Kidney (tissue), 14 donors: ENCODE results near the gene ZNF511. TPM values are rescaled to one million over a fixed set of nuclear protein-coding genes. Genes with fewer than 3 reads are reported as not detected.

ENCODE experiments used
- DNase-seq, 5 donors: peaks; one replicate each; pipeline ENCODE4 v3.0.0-alpha.2; 2013 to 2020
- FAIRE-seq: peaks from 2 replicates; lab custom pipeline; 2012; peaks lifted over from hg19 to GRCh38; lab: Jason Lieb, UNC
- H3K27ac ChIP-seq, 2 donors: one replicate each; pipeline ENCODE4 v1.7.0; 2013; ENCODE audit warnings: low read depth in 2 of 2, low read length in 2 of 2, inconsistent platforms in 1 of 2
- H3K27me3 ChIP-seq: one replicate; pipeline ENCODE4 v1.7.1; 2013; ENCODE audit warnings: low read length, inconsistent platforms; ENCODE audit not compliant: control insufficient read depth, insufficient read depth
- H3K36me3 ChIP-seq, 3 donors: one replicate each; pipeline versions ENCODE4 v1.7.0 to v1.7.1; 2013; ENCODE audit warnings: low read length in 3 of 3, control low read depth in 1 of 3, inconsistent platforms in 1 of 3; ENCODE audit not compliant: insufficient read depth in 3 of 3, control insufficient read depth in 2 of 3
- H3K4me1 ChIP-seq, 3 donors: one replicate each; pipeline versions ENCODE4 v1.7.0 to v1.7.1; 2013; ENCODE audit warnings: low read length in 3 of 3, inconsistent platforms in 1 of 3, low read depth in 1 of 3; ENCODE audit not compliant: control insufficient read depth in 2 of 3, insufficient read depth in 2 of 3
- H3K4me3 ChIP-seq, 3 donors: one replicate each; pipeline versions ENCODE4 v1.7.0 to v1.8.1; 2013; ENCODE audit warnings: low read length in 3 of 3, control low read depth in 1 of 3, inconsistent platforms in 1 of 3
- H3K9ac ChIP-seq, 3 donors: one replicate each; pipeline versions ENCODE4 v1.7.0 to v1.7.1; 2013; ENCODE audit warnings: low read length in 3 of 3, control low read depth in 1 of 3, inconsistent platforms in 1 of 3
- H3K9me3 ChIP-seq, 3 donors: one replicate each; pipeline versions ENCODE4 v1.7.0 to v1.7.1; 2013; ENCODE audit warnings: low read length in 3 of 3, control low read depth in 1 of 3, inconsistent platforms in 1 of 3; ENCODE audit not compliant: control insufficient read depth in 2 of 3, insufficient read depth in 1 of 3
- intact Hi-C: fragments of 100-400 bp; cut with DNase I; formaldehyde crosslinking; loops from one replicate; pipeline ENCODE4 v1.11.1; 2022
- polyA plus RNA-seq: library from polyadenylated mRNA; stranded (reverse); fragments of 350-450 nt; fragmentation: Illumina TruSeq; extraction: RNeasy Lipid Tissue Mini Kit (QIAGEN cat#74804); gene quantifications from one replicate; pipeline ENCODE4 v1.2.3, GENCODE V29; 2014; ENCODE audit warnings: low read depth, low replicate concordance; ENCODE audit not compliant: insufficient read depth
- total RNA-seq: library from RNA; stranded (reverse); fragmentation: NEBNext Ultra II Directional; extraction: Animal tissue kit (Norgen Biotek cat#: 25700); gene quantifications from one replicate; pipeline ENCODE4 v1.2.1, GENCODE V29; 2021
- TF ChIP-seq, protein P1 (sequence below): IDR thresholded peaks from 3 replicates; pipeline ENCODE4 v1.5.1; 2012; ENCODE audit warnings: mild to moderate bottlenecking, moderate library complexity, borderline replicate concordance; ENCODE audit not compliant: insufficient read depth; ENCODE audit errors: extremely low read depth
- donor health status: control.
- donor health status: control.
- donor health status: control.
- donor health status: control.
- donor health status: control.
- donor health status: DM: yes; HTN: yes; CAD: no.
- donor health status: Normal renal cell carcinoma (clear cell type).

The ZNF511 gene
- total and polyA plus RNA-seq, 2 donors from 2014 or later, result 35.6 to 50.7 TPM

DNA sequence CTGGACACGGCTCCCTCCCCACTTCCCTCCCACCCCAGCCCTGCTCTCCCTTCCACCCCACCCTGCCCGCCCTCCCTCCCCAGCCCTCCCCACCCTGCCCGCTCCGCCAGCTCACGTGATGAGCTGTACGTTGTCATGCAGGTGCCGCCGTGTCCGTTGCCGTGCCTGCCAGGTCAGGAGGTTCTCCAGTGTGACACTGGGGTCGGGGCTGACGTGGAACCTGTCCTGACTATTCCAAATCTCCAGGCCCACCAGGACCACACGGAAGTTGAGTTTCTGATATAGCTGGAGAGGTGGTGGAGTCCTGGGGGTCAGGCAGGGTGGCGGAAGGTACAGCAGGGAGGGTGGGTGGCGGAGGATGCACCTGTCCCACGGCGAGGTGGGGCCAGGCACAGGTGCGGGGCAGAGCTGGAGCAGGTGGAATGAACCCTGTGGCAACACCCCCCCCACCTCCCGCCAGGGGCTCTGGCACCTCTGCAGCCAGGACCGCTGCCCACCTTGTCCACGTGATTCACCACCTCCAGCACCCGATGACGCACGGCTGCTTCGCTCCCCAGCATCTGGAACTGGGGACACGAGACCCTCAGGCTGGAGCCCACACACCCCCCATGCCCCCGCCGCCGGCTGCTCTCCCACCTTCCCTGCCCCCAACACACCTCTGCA lies 36.3 kb upstream of the ZNF511 start:
- intact Hi-C loops, result no loop called here
- H3K36me3 ChIP-seq, result no peaks in the 10 kb centered on the region
- no peak overlapping the region for H3K4me3 ChIP-seq
- H3K27me3 ChIP-seq, result no peaks in the 10 kb centered on the region
- H3K9me3 ChIP-seq, result no peaks in the 10 kb centered on the region
- no peaks in the 10 kb centered on the region for H3K4me1 ChIP-seq
- peak in 1 of 5 donors; percentile 70 for DNase-seq
- TF ChIP-seq, protein P1, sequence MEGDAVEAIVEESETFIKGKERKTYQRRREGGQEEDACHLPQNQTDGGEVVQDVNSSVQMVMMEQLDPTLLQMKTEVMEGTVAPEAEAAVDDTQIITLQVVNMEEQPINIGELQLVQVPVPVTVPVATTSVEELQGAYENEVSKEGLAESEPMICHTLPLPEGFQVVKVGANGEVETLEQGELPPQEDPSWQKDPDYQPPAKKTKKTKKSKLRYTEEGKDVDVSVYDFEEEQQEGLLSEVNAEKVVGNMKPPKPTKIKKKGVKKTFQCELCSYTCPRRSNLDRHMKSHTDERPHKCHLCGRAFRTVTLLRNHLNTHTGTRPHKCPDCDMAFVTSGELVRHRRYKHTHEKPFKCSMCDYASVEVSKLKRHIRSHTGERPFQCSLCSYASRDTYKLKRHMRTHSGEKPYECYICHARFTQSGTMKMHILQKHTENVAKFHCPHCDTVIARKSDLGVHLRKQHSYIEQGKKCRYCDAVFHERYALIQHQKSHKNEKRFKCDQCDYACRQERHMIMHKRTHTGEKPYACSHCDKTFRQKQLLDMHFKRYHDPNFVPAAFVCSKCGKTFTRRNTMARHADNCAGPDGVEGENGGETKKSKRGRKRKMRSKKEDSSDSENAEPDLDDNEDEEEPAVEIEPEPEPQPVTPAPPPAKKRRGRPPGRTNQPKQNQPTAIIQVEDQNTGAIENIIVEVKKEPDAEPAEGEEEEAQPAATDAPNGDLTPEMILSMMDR, result no peak
- FAIRE-seq, result no peak
- no peak overlapping the region for H3K27ac ChIP-seq
- no peak overlapping the region for H3K9ac ChIP-seq

DNA sequence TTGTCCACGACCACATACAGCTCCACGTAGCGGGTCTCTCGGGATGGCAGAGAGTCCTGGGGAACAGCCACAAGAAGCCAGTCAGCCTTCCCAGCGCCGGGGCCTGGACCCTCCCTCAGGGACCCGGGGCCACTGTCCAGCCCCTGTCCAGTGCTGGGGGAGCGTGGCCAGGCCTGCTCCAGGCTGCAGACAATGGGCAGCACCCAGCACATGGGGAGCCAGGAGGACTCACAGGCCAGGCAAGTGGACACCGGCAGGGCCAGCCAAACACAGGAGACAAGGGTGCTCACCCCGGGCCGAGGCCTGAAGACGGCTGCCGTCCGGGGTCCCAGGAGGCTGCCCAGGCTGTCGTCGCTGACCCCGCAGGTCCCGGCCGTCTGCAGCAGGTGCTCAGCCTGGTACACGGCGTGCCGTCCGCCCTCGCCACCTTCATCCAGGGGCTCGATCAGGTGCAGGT lies 35.7 kb upstream of the ZNF511 start:
- H3K4me3 ChIP-seq, result no peak overlapping the region
- DNase-seq (peak in 1 of 5 donors; percentile 70), FAIRE-seq (no peak)
- no peaks in the 10 kb centered on the region for H3K27me3 ChIP-seq
- H3K9me3 ChIP-seq, result no peaks in the 10 kb centered on the region
- H3K27ac ChIP-seq, result no peak overlapping the region
- no peaks in the 10 kb centered on the region for H3K36me3 ChIP-seq
- TF ChIP-seq, protein P1, result no peak
- H3K4me1 ChIP-seq, result no peaks in the 10 kb centered on the region
- intact Hi-C loops, result no loop called here
- H3K9ac ChIP-seq, result no peak overlapping the region

GRCh38 chr10:133273534-133274143 lies 35.1 kb upstream of the ZNF511 start:
- Histone ChIP-seq H3K27me3 (no peaks in the 10 kb centered on the region), H3K36me3 (no peaks in the 10 kb centered on the region), H3K27ac (no peak overlapping the region), H3K4me1 (no peaks in the 10 kb centered on the region), H3K4me3 (no peak overlapping the region), H3K9ac (no peak overlapping the region), H3K9me3 (no peaks in the 10 kb centered on the region)
- FAIRE-seq (no peak), DNase-seq (peak in 2 of 5 donors; percentile 45 to 75)
- intact Hi-C loops, result no loop called here
- TF ChIP-seq, protein P1, result no peak
